PC-9 (cell line): ENCODE results near the gene ADGRB3.

Source experiments
- EZH2 ChIP-seq: fragments of 200-600 bp; sonication (generic); IDR thresholded peaks from 2 replicates; pipeline ENCODE4 v1.8.0; 2017; ENCODE audit warnings: antibody characterized with exemption, low read depth
- TF ChIP-seq, protein P1 (sequence below): fragments of 200-600 bp; sonication (generic); conservative IDR thresholded peaks from 2 replicates; pipeline ENCODE4 v1.6.1; 2017; ENCODE audit warnings: mixed run types, antibody characterized with exemption, mild to moderate bottlenecking, moderate library complexity

DNA sequence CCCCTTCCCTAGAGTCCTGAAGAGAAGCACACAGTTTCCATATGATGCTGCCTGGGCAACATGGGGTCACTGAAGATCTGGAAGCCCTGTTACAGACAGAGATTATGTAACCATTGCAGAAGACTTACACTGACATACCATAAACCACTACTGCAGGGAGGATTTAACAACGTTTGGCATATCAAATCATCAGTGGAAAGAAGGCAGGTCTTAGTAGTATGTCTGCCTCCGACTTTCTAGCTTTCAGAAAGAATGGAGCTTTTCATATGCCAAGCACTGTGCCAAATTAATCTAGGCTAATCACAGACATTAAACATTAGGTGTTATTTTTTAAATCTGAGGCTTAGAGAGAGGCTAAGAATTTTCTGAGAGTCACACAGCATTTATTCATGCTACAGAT, 144.3 kb downstream of the ADGRB3 start:
- TF ChIP-seq, protein P1, sequence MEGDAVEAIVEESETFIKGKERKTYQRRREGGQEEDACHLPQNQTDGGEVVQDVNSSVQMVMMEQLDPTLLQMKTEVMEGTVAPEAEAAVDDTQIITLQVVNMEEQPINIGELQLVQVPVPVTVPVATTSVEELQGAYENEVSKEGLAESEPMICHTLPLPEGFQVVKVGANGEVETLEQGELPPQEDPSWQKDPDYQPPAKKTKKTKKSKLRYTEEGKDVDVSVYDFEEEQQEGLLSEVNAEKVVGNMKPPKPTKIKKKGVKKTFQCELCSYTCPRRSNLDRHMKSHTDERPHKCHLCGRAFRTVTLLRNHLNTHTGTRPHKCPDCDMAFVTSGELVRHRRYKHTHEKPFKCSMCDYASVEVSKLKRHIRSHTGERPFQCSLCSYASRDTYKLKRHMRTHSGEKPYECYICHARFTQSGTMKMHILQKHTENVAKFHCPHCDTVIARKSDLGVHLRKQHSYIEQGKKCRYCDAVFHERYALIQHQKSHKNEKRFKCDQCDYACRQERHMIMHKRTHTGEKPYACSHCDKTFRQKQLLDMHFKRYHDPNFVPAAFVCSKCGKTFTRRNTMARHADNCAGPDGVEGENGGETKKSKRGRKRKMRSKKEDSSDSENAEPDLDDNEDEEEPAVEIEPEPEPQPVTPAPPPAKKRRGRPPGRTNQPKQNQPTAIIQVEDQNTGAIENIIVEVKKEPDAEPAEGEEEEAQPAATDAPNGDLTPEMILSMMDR: no peak
- no peak for TF ChIP-seq EZH2
